NCI-H748 (cell line): ENCODE data around the gene UFD1.

Source experiments
- DNase-seq: peaks from one replicate; lab custom pipeline; 2025; ENCODE audit not compliant: unreplicated experiment; lab: John Stamatoyannopoulos, UW

UFD1 gene

GRCh38 chr22:19516378-19517170 is 37.6 kb upstream of the UFD1 start:
- no peak for DNase-seq

DNA sequence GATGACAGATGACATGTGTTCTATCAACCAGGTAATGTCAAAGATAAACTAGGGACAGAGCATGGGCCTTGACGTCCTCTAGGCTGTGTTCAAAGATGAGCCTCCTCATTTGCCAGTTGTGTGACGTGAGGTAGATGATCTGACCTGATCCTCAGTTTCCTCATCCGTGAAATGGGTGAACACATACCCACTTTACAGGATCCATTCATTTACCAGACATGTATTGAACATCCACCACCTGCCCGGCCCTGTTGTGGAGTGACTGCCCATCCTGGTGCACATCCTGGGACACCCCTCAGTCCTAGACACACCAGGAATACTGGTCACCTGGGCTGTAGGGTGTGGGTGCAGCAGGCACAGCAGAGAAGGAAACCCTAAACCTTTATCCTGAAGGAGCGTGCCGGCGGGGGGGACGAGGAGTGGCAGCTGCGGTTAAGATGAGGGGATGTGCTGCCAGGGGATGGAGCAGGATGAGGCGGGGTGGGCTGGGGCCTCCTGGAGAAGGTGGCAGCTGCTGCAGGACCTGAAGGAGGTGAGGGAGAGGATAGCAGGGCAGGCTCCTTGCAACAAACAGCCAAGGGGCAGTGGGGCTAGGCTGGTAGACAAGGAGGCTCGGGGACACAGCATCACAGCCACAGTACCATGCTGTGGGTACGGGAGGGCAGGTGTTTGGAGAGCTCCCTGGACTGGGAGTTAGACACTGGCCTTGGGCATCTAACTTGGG is 36.8 kb upstream of the UFD1 start:
- no peak for DNase-seq

DNA sequence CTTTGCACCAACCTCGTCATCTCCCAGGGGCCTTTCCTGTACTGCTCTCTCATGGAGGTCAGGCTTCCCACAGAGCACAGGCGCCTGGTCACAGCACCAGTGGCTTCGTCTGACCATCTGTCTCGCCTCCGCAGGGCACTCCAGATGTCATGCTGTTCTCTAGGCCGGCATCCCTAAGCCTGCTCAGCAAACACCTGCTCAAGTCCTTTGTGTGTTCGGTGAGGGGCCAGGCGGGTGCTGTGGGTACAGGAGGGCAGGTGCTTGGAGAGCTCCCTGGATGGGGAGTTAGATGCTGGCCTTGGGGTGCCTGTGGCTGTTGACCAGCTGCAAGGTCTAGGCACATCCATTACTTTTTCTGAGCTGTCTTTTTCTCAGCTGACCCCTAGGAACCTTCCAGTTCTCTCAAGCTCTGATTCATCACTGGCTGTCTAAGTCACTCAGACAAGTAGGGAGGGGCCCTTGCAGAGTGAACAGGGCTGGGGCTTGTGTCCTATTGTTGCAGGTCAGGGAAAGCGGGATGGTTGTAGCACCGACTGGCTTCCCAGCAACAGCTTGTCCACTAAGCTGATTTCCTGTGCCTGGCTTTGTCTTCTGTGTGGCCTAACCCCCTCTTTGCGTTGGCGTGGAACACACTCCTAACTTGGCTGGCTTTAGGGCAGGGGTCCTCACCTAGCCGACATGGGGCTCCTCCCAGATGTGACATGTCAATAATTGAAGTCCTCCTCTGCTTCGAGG is 36.0 kb upstream of the UFD1 start:
- peak; percentile 19 for DNase-seq

- DNase-seq = no peak
These were observed 34.8 kb upstream of the UFD1 start for GRCh38 chr22:19513823-19514222.

- DNase-seq = no peak
These were observed 31.9 kb upstream of the UFD1 start for GRCh38 chr22:19510919-19511341.

GRCh38 chr22:19509923-19510322 is 30.9 kb upstream of the UFD1 start:
- DNase-seq = no peak

GRCh38 chr22:19509191-19509590 is 30.2 kb upstream of the UFD1 start:
- DNase-seq = no peak

DNA sequence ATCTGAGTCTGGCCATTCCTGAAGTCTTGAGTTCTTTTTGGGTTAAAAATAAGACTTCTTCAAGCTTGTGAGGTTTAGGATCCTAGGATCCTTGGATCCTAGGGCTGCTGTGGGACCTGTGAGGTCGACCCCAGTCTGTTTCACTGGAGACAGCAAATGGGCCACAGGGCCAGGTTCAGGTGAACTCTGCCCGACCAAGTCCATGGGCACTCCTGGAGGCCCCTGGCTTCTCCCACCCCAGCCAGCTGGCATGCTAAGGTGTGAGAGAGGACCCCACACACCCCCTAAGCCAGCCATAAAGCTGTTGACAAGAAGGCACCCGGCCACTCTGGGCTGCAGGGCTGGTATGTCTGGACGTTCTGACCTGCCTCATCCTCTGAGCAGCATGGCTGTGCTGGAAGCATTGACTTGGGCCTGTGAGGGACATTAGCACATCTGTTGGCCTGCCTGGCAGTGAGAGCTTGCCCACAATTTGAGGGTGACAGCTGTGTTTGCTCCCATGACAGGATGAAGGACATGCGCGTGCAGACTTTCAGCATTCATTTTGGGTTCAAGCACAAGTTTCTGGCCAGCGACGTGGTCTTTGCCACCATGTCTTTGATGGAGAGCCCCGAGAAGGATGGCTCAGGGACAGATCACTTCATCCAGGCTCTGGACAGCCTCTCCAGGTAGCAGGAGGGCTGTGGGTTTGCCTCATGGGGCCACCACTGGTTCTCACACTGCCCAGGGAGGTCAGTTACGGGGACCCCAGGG is 29.2 kb upstream of the UFD1 start:
- DNase-seq = no peak

DNA sequence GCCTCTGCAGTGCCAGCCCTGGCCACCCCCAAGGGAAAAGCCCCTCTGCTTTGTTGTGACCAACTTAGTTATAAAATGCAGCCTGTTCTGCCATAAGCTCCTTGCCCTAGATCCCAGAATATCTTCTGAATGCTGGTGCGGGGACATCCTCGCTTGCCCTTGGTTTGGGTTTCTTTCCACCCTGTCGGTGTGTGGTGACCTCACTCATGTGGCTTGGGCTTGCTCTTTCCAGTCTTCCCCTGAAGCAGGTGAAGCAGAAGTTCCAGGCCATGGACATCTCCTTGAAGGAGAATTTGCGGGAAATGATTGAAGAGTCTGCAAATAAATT is 28.5 kb upstream of the UFD1 start:
- DNase-seq = no peak

DNA sequence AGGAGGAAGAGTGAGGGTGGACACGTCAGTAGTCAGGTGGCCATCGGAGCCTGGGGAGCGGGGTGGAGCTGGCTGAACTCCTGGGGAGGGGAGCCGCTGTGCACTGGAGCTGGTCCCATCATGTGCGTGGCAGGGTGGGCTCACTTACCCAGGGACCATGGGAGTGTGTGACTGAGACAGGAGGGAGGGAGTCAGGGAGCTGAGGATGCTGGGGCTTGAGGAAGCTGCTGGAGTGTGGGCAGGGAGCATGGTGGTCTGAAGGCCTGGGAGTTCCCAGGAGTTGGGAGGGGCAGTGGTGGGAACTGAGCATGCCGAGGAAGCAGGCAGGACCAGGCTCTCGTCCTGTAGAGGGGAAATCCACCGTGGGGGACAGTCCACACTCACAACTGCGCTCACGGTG is 27.2 kb upstream of the UFD1 start:
- no peak for DNase-seq

GRCh38 chr22:19505735-19506126 is 26.7 kb upstream of the UFD1 start:
- DNase-seq = no peak

GRCh38 chr22:19504900-19505734 is 26.1 kb upstream of the UFD1 start:
- no peak for DNase-seq

DNA sequence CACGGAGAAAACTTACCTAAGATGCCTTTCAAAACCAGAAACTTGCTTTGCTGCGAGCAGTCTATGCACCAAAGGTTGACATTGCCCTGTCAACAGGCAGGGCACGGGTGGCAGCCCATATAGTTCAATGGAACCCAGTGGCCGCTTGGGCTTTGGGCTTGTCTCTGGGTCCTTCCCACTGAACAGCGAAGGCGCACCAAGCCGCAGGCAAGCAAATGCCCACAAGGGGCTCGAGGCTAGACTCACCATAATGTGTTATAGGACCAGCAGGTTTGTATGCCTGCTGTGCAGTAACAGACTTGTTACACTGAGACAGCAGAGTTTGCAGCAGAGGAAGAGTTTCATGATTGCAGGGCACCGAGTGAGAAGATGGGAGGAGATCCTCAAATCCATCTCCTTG is 24.9 kb upstream of the UFD1 start:
- DNase-seq = no peak

GRCh38 chr22:19503367-19503766 is 24.4 kb upstream of the UFD1 start:
- DNase-seq = no peak

GRCh38 chr22:19501897-19502447 is 23.0 kb upstream of the UFD1 start:
- DNase-seq = no peak

GRCh38 chr22:19499880-19500242 is 20.9 kb upstream of the UFD1 start:
- no peak for DNase-seq

- DNase-seq = no peak
These were observed 20.4 kb upstream of the UFD1 start for GRCh38 chr22:19499236-19499879.

DNA sequence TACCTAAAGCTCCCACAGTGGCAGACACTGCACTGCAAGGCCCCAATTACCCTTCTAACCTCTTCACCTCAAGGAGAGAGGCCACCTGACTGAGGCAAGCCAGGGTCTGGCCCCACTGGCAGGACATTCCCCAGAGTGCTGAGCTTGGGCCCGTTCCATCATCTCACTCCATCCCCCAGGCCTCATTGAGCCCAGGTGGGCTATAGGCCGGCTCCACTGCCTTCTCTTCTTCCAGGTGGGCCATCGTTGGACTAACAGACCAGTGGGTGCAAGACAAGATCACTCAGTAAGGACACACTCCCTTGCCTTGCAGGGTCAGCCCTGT is 19.8 kb upstream of the UFD1 start:
- no peak for DNase-seq

DNA sequence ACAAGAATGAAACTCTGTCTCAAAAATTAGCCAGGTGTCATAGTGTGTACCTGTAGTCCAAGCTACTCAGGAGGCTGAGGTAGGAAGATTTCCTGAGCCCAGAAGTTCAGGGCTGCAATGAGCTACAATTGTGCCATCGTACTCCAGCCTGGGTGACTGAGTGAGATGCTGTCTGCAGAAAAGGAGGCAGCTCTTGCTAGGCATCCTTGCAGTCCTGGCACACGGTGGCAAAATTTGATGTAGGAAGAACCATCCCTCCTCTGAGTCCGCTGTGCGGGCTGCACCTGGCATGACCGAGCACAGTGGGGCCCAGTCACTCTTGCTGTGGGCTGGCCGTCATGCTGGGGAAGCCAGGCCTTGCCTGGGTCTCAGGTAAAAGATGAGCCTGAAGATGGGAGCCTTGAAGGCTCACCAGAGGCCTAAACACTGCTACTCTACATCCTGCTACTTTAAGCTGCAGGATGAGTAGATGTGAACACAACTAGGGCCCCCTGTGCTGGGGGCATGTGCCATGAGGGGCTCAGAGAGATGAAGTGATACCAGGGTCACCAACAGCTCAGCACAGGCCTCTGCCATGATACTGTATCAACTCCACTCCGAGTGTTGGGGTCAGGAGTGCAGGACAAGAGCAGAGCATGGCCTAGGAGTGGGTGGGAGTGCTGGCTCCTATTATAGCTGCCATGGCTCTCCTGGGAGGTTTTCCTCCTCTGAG is 19.3 kb upstream of the UFD1 start:
- DNase-seq = no peak
